Ovary (tissue), 9 donors: ENCODE data around the gene LRP1B. TPM values are rescaled to one million over a fixed set of nuclear protein-coding genes. Genes with fewer than 3 reads are reported as not detected.
"Not testable (repeated sequence)": the region's sequence is repeated elsewhere in the genome, so short reads cannot be mapped to it uniquely, and the experiment has no call there.

ENCODE experiments used
- DNase-seq, 5 donors: peaks; one replicate each; pipeline ENCODE4 v3.0.0-alpha.2; 2019 to 2020
- H3K27ac ChIP-seq, 2 donors: fragments of 200-600 bp; one replicate each; pipeline versions ENCODE4 v1.5.1 to v1.8.0; 2019 to 2022
- H3K27me3 ChIP-seq: fragments of 200-600 bp; one replicate; pipeline ENCODE4 v1.8.0; 2022
- H3K36me3 ChIP-seq: fragments of 200-600 bp; sonication (generic); one replicate; pipeline ENCODE4 v1.5.1; 2019
- H3K4me1 ChIP-seq: one replicate; pipeline ENCODE4 v1.8.1; 2013; ENCODE audit warnings: mild to moderate bottlenecking, moderate library complexity; ENCODE audit not compliant: insufficient read depth
- H3K4me3 ChIP-seq: fragments of 200-600 bp; sonication (generic); one replicate; pipeline ENCODE4 v1.5.1; 2017
- H3K9me3 ChIP-seq, 2 donors: fragments of 200-600 bp in 1 of 2; sonication (generic) in 1 of 2; one replicate each; pipeline versions ENCODE4 v1.5.1 to v1.8.1; 2013 to 2019; ENCODE audit warnings: mild to moderate bottlenecking in 1 of 2, moderate library complexity in 1 of 2
- EP300 ChIP-seq: sonication (generic); formaldehyde crosslinking; IDR thresholded peaks from one replicate; pipeline ENCODE4 v1.6.1; 2017; ENCODE audit warnings: antibody characterized with exemption
- POLR2A ChIP-seq: fragments of 450-650 bp; IDR thresholded peaks from one replicate; pipeline ENCODE4 v1.6.1; 2017; ENCODE audit warnings: antibody characterized with exemption, mild to moderate bottlenecking, moderate library complexity
- WGBS, 3 donors: extraction: QIAGEN DNeasy Blood & Tissue Kit in 1 of 3; methylation state at CpG; one replicate each; pipeline versions ENCODE4 v1.1.5 to v1.1.7; 2013 to 2017; 5-methylcytosine and 5-hydroxymethylcytosine counted together
- intact Hi-C, 4 donors: fragments of 100-400 bp; cut with DNase I; formaldehyde crosslinking; loops; one replicate each; pipeline versions ENCODE4 v1.11.0 to v1.15.1; 2022 to 2023
- polyA plus RNA-seq, 2 donors: library from polyadenylated mRNA; stranded (reverse); fragments of 200-250 nt in 1 of 2; fragments of 350-450 nt in 1 of 2; fragmentation: Illumina TruSeq in 1 of 2; extraction: RNeasy Lipid Tissue Mini Kit (QIAGEN cat#74804) in 1 of 2; gene quantifications; one replicate each; pipeline ENCODE4 v1.2.3, GENCODE V29; 2013 to 2014
- total RNA-seq, 7 donors: library from RNA; depleted of rRNA in 2 of 7; stranded (reverse); fragments of >200 nt in 2 of 7; fragmentation: NEBNext Ultra II Directional in 3 of 7; extraction: Animal tissue kit (Norgen Biotek cat#: 25700) in 3 of 7; gene quantifications; one replicate each; pipeline versions ENCODE4 v1.1.0 to v1.2.4, GENCODE V29; 2016 to 2023
- TF ChIP-seq, protein P1 (sequence below), 3 donors: fragments of 450-650 bp in 2 of 3; fragments of 200-600 bp in 1 of 3; IDR thresholded peaks; one replicate each; pipeline versions ENCODE4 v1.5.1 to v1.8.0; 2016 to 2022; ENCODE audit warnings: antibody characterized with exemption in 3 of 3, mild to moderate bottlenecking in 1 of 3
- donor health status: DM: no; HTN: no; CAD: no; lungs with moderate emphysema.
- donor health status: DM: no; HTN: no; CAD: no.
- donor health status: Bipolar disorder and iron deficiency.
- donor health status: DM: yes; HTN: yes; CAD: no.
- donor health status: DM: no; HTN: no; CAD: no.
- donor health status: DM: yes; HTN: yes; CAD: no.

The LRP1B gene
- total and polyA plus RNA-seq, 9 donors, result 0.08 to 2.6 (median 0.37) TPM

- intact Hi-C loops, result no loop called here
- no peak for DNase-seq
- Histone ChIP-seq H3K9me3 (no peaks in the 10 kb centered on the region), H3K27ac (no peak overlapping the region), H3K4me3 (no peak overlapping the region), H3K4me1 (no peaks in the 10 kb centered on the region), H3K36me3 (no peaks in the 10 kb centered on the region), H3K27me3 (no peaks in the 10 kb centered on the region)
- WGBS, 3 donors, result 92 to 97% (median 96%) methylated on average over 2 of the region's 2 CpGs
- TF ChIP-seq, protein P1, sequence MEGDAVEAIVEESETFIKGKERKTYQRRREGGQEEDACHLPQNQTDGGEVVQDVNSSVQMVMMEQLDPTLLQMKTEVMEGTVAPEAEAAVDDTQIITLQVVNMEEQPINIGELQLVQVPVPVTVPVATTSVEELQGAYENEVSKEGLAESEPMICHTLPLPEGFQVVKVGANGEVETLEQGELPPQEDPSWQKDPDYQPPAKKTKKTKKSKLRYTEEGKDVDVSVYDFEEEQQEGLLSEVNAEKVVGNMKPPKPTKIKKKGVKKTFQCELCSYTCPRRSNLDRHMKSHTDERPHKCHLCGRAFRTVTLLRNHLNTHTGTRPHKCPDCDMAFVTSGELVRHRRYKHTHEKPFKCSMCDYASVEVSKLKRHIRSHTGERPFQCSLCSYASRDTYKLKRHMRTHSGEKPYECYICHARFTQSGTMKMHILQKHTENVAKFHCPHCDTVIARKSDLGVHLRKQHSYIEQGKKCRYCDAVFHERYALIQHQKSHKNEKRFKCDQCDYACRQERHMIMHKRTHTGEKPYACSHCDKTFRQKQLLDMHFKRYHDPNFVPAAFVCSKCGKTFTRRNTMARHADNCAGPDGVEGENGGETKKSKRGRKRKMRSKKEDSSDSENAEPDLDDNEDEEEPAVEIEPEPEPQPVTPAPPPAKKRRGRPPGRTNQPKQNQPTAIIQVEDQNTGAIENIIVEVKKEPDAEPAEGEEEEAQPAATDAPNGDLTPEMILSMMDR (IDR thresholded peaks at IDR 0.05), result no peak
- TF ChIP-seq POLR2A (no peak), EP300 (no peak)
These were observed 1580.0 kb downstream of the LRP1B start for GRCh38 chr2:140550821-140551220.

- H3K9me3 ChIP-seq, H3K27ac ChIP-seq, H3K27me3 ChIP-seq, intact Hi-C loops, H3K36me3 ChIP-seq, DNase-seq, H3K4me1 ChIP-seq, H3K4me3 ChIP-seq: not testable (repeated sequence)
- WGBS, 3 donors, result 66 to 80% (median 71%) methylated on average over 2 of the region's 2 CpGs
These were observed 1586.0 kb downstream of the LRP1B start for GRCh38 chr2:140544769-140545168.

DNA sequence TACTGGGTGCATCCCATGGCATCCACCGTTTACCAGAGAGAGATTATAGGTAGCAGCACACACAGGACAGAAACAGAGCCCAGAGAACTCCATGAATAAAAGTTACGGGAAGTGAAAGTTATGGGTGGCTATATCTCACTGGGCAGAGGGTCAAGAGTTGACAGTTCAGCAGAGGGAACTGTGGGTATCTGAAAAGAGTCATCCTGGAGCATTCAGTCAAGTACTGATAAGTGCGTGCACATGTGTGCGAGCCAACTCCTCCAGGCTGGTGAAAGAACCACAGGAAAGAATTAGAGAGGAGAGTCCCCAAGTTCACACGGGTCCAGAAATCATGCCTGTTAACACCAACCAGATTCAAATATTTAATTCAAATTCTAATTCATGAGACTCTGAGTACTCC lies 1588.2 kb downstream of the LRP1B start:
- no peaks in the 10 kb centered on the region for H3K4me1 ChIP-seq
- DNase-seq, result no peak
- H3K27ac ChIP-seq, result no peak overlapping the region
- intact Hi-C loops, result no loop called here
- H3K4me3 ChIP-seq, result no peak overlapping the region
- H3K27me3 ChIP-seq, result no peaks in the 10 kb centered on the region
- TF ChIP-seq EP300, result no peak
- no peak for TF ChIP-seq POLR2A
- TF ChIP-seq, protein P1 (IDR thresholded peaks at IDR 0.05), result no peak
- no peaks in the 10 kb centered on the region for H3K9me3 ChIP-seq
- no peaks in the 10 kb centered on the region for H3K36me3 ChIP-seq
- 74 to 80% (median 80%) methylated on average over 5 of the region's 5 CpGs for whole genome bisulfite sequencing, 3 donors

GRCh38 chr2:140539242-140539875 lies 1591.5 kb downstream of the LRP1B start:
- intact Hi-C loops, result no loop called here
- Histone ChIP-seq H3K9me3 (no peaks in the 10 kb centered on the region), H3K27ac (no peak overlapping the region), H3K4me1 (no peaks in the 10 kb centered on the region), H3K4me3 (no peak overlapping the region), H3K27me3 (no peaks in the 10 kb centered on the region), H3K36me3 (no peaks in the 10 kb centered on the region)
- DNase-seq, result no peak
- TF ChIP-seq, protein P1 (IDR thresholded peaks at IDR 0.05), result no peak
- no peak for TF ChIP-seq POLR2A
- no peak for TF ChIP-seq EP300
- 87 to 90% (median 89%) methylated on average over 7 of the region's 7 CpGs for WGBS, 3 donors

- TF ChIP-seq, protein P1 (IDR thresholded peaks at IDR 0.05), result no peak
- TF ChIP-seq POLR2A (no peak), EP300 (no peak)
- no peaks in the 10 kb centered on the region for H3K36me3 ChIP-seq
- intact Hi-C loops, result no loop called here
- H3K4me3 ChIP-seq, result no peak overlapping the region
- H3K27ac ChIP-seq, result no peak overlapping the region
- WGBS, 3 donors, result 58 to 83% (median 72%) methylated on average over 2 of the region's 2 CpGs
- H3K27me3 ChIP-seq, result no peaks in the 10 kb centered on the region
- H3K9me3 ChIP-seq, result no peaks in the 10 kb centered on the region
- DNase-seq, result no peak
- H3K4me1 ChIP-seq, result no peaks in the 10 kb centered on the region
These were observed 1601.1 kb downstream of the LRP1B start for GRCh38 chr2:140529706-140530105.
